ENCODE data around the gene L3MBTL1. TPM values are rescaled to one million over a fixed set of nuclear protein-coding genes. Genes with fewer than 3 reads are reported as not detected.

Gene L3MBTL1
- total RNA-seq, 1 donor: 8.0 TPM

- Histone ChIP-seq H3K27me3 (ENCODE audit: insufficient read depth, low read length) (no peaks in the 10 kb centered on the region), H3K4me1 (ENCODE audit: insufficient read depth, low read length) (peaks cover 9% of the 10 kb centered on the region), H3K9me3 (ENCODE audit: low read depth, low read length) (no peaks in the 10 kb centered on the region), H3K4me3 (ENCODE audit: low read length) (no peak overlapping the region)
Observed at GRCh38 chr20:43536817-43537440, 29.4 kb downstream of the L3MBTL1 start.

GRCh38 chr20:43537921-43538877 is 30.7 kb downstream of the L3MBTL1 start:
- Histone ChIP-seq H3K27me3 (ENCODE audit: insufficient read depth, low read length) (no peaks in the 10 kb centered on the region), H3K4me1 (ENCODE audit: insufficient read depth, low read length) (peaks cover 9% of the 10 kb centered on the region), H3K4me3 (ENCODE audit: low read length) (no peak overlapping the region), H3K9me3 (ENCODE audit: low read depth, low read length) (no peaks in the 10 kb centered on the region)

- H3K4me3 ChIP-seq (ENCODE audit: low read length): no peak overlapping the region
- peaks cover 9% of the 10 kb centered on the region for H3K4me1 ChIP-seq (ENCODE audit: insufficient read depth, low read length)
- no peaks in the 10 kb centered on the region for H3K9me3 ChIP-seq (ENCODE audit: low read depth, low read length)
- H3K27me3 ChIP-seq (ENCODE audit: insufficient read depth, low read length): no peaks in the 10 kb centered on the region
Observed at GRCh38 chr20:43538878-43539700, 31.6 kb downstream of the L3MBTL1 start.

GRCh38 chr20:43539975-43540672 is 32.6 kb downstream of the L3MBTL1 start:
- Histone ChIP-seq H3K9me3 (ENCODE audit: low read depth, low read length) (no peaks in the 10 kb centered on the region), H3K4me3 (ENCODE audit: low read length) (no peak overlapping the region), H3K27me3 (ENCODE audit: insufficient read depth, low read length) (no peaks in the 10 kb centered on the region), H3K4me1 (ENCODE audit: insufficient read depth, low read length) (peaks cover 9% of the 10 kb centered on the region)

- no peaks in the 10 kb centered on the region for H3K27me3 ChIP-seq (ENCODE audit: insufficient read depth, low read length)
- no peak overlapping the region for H3K4me3 ChIP-seq (ENCODE audit: low read length)
- peaks cover 9% of the 10 kb centered on the region for H3K4me1 ChIP-seq (ENCODE audit: insufficient read depth, low read length)
- H3K9me3 ChIP-seq (ENCODE audit: low read depth, low read length): no peaks in the 10 kb centered on the region
Observed at GRCh38 chr20:43540673-43541060, 33.2 kb downstream of the L3MBTL1 start.

- Histone ChIP-seq H3K9me3 (ENCODE audit: low read depth, low read length) (no peaks in the 10 kb centered on the region), H3K27me3 (ENCODE audit: insufficient read depth, low read length) (no peaks in the 10 kb centered on the region), H3K4me3 (ENCODE audit: low read length) (no peak overlapping the region), H3K4me1 (ENCODE audit: insufficient read depth, low read length) (peaks cover 9% of the 10 kb centered on the region)
Observed at GRCh38 chr20:43541214-43541613, 33.7 kb downstream of the L3MBTL1 start.

GRCh38 chr20:43542161-43542560 is 34.7 kb downstream of the L3MBTL1 start:
- Histone ChIP-seq H3K4me1 (ENCODE audit: insufficient read depth, low read length) (peaks cover 8% of the 10 kb centered on the region), H3K4me3 (ENCODE audit: low read length) (no peak overlapping the region), H3K9me3 (ENCODE audit: low read depth, low read length) (no peaks in the 10 kb centered on the region), H3K27me3 (ENCODE audit: insufficient read depth, low read length) (no peaks in the 10 kb centered on the region)

- Histone ChIP-seq H3K4me1 (ENCODE audit: insufficient read depth, low read length) (peaks cover 3% of the 10 kb centered on the region), H3K27me3 (ENCODE audit: insufficient read depth, low read length) (no peaks in the 10 kb centered on the region), H3K9me3 (ENCODE audit: low read depth, low read length) (no peaks in the 10 kb centered on the region), H3K4me3 (ENCODE audit: low read length) (no peak overlapping the region)
Observed at GRCh38 chr20:43542674-43543073, 35.2 kb downstream of the L3MBTL1 start.

- no peaks in the 10 kb centered on the region for H3K4me1 ChIP-seq (ENCODE audit: insufficient read depth, low read length)
- no peak overlapping the region for H3K4me3 ChIP-seq (ENCODE audit: low read length)
- no peaks in the 10 kb centered on the region for H3K27me3 ChIP-seq (ENCODE audit: insufficient read depth, low read length)
- no peaks in the 10 kb centered on the region for H3K9me3 ChIP-seq (ENCODE audit: low read depth, low read length)
Observed at GRCh38 chr20:43543138-43543537, 35.6 kb downstream of the L3MBTL1 start.

GRCh38 chr20:43544501-43544900 is 37.0 kb downstream of the L3MBTL1 start:
- Histone ChIP-seq H3K27me3 (ENCODE audit: insufficient read depth, low read length) (no peaks in the 10 kb centered on the region), H3K4me1 (ENCODE audit: insufficient read depth, low read length) (no peaks in the 10 kb centered on the region), H3K4me3 (ENCODE audit: low read length) (no peak overlapping the region), H3K9me3 (ENCODE audit: low read depth, low read length) (no peaks in the 10 kb centered on the region)

GRCh38 chr20:43545837-43546578 is 38.5 kb downstream of the L3MBTL1 start:
- Histone ChIP-seq H3K4me1 (ENCODE audit: insufficient read depth, low read length) (no peaks in the 10 kb centered on the region), H3K4me3 (ENCODE audit: low read length) (no peak overlapping the region), H3K27me3 (ENCODE audit: insufficient read depth, low read length) (no peaks in the 10 kb centered on the region), H3K9me3 (ENCODE audit: low read depth, low read length) (no peaks in the 10 kb centered on the region)

GRCh38 chr20:43548273-43548880 is 40.9 kb downstream of the L3MBTL1 start:
- Histone ChIP-seq H3K27me3 (ENCODE audit: insufficient read depth, low read length) (no peaks in the 10 kb centered on the region), H3K4me3 (ENCODE audit: low read length) (no peak overlapping the region), H3K9me3 (ENCODE audit: low read depth, low read length) (no peaks in the 10 kb centered on the region), H3K4me1 (ENCODE audit: insufficient read depth, low read length) (no peaks in the 10 kb centered on the region)

- peaks cover 3% of the 10 kb centered on the region for H3K4me1 ChIP-seq (ENCODE audit: insufficient read depth, low read length)
- no peak overlapping the region for H3K4me3 ChIP-seq (ENCODE audit: low read length)
- no peaks in the 10 kb centered on the region for H3K27me3 ChIP-seq (ENCODE audit: insufficient read depth, low read length)
- H3K9me3 ChIP-seq (ENCODE audit: low read depth, low read length): no peaks in the 10 kb centered on the region
Observed at GRCh38 chr20:43549416-43550065, 42.0 kb downstream of the L3MBTL1 start.

All from mononuclear cell (primary cell).